NB4 (cell line): ENCODE measurements around the gene SLC25A48.

Experiments
- CTCF ChIP-seq: IDR thresholded peaks from one replicate; pipeline ENCODE4 v1.5.1; 2012; ENCODE audit warnings: low read depth, low read length
- POLR2A ChIP-seq: IDR thresholded peaks from 2 replicates; pipeline ENCODE4 v1.6.1; 2011; ENCODE audit warnings: mild to moderate bottlenecking; ENCODE audit not compliant: insufficient read length; ENCODE audit errors: extremely low read depth

DNA sequence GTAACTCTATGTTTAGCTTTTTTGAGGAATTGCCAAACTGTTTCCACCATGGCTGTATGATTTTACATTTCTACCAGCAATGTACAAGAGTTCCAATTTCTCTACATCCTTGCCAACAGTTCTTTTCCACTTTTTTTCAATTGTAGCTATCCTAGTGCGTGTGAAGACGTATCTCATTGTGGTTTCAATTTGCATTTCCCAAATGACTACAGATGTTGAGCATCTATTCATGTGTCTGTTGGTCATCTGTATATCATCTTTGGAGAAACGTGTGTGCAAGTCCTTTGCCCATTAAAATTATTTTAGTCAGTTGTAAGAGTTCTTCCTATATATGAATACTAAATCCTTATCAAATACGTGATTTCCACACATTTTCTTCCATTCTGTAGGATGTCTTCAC is 6.5 kb downstream of the SLC25A48 start:
- TF ChIP-seq CTCF (no peak), POLR2A (no peak)
